ENCODE results near the gene PDGFD.

The PDGFD gene

GRCh38 chr11:104161751-104162450 is 2.0 kb downstream of the PDGFD start:
- no peak overlapping the region for H3K9ac ChIP-seq (ENCODE audit: low read depth, low read length)
- H3K36me3 ChIP-seq (ENCODE audit: control insufficient read depth, insufficient read depth, low read length): no peaks in the 10 kb centered on the region

GRCh38 chr11:104159356-104159755 is 4.6 kb downstream of the PDGFD start:
- H3K4me3 ChIP-seq (ENCODE audit: low read depth, low read length): no peak overlapping the region
- no peaks in the 10 kb centered on the region for H3K27me3 ChIP-seq (ENCODE audit: control insufficient read depth, insufficient read depth, low read length)
- no peaks in the 10 kb centered on the region for H3K4me1 ChIP-seq (ENCODE audit: control insufficient read depth, insufficient read depth, low read length)
- H3K36me3 ChIP-seq (ENCODE audit: control insufficient read depth, insufficient read depth, low read length): no peaks in the 10 kb centered on the region
- no peaks in the 10 kb centered on the region for H3K9me3 ChIP-seq (ENCODE audit: control insufficient read depth, insufficient read depth, low read length)
- H3K9ac ChIP-seq (ENCODE audit: low read depth, low read length): no peak overlapping the region

More at GRCh38 chr11:104161751-104162450, 2.0 kb downstream of the PDGFD start:
- Histone ChIP-seq H3K27me3 (ENCODE audit: control insufficient read depth, insufficient read depth, low read length) (peaks cover 5% of the 10 kb centered on the region), H3K9me3 (ENCODE audit: control insufficient read depth, insufficient read depth, low read length) (no peaks in the 10 kb centered on the region), H3K4me1 (ENCODE audit: control insufficient read depth, insufficient read depth, low read length) (peaks cover 4% of the 10 kb centered on the region), H3K4me3 (ENCODE audit: low read depth, low read length) (no peak overlapping the region)

GRCh38 chr11:104155375-104155774 is 8.6 kb downstream of the PDGFD start:
- H3K4me1 ChIP-seq (ENCODE audit: control insufficient read depth, insufficient read depth, low read length): no peaks in the 10 kb centered on the region
- H3K4me3 ChIP-seq (ENCODE audit: low read depth, low read length): no peak overlapping the region
- H3K36me3 ChIP-seq (ENCODE audit: control insufficient read depth, insufficient read depth, low read length): no peaks in the 10 kb centered on the region
- H3K9ac ChIP-seq (ENCODE audit: low read depth, low read length): no peak overlapping the region
- no peaks in the 10 kb centered on the region for H3K27me3 ChIP-seq (ENCODE audit: control insufficient read depth, insufficient read depth, low read length)
- H3K9me3 ChIP-seq (ENCODE audit: control insufficient read depth, insufficient read depth, low read length): no peaks in the 10 kb centered on the region

- Histone ChIP-seq H3K9ac (ENCODE audit: low read depth, low read length) (no peak overlapping the region), H3K27me3 (ENCODE audit: control insufficient read depth, insufficient read depth, low read length) (no peaks in the 10 kb centered on the region), H3K4me3 (ENCODE audit: low read depth, low read length) (no peak overlapping the region), H3K9me3 (ENCODE audit: control insufficient read depth, insufficient read depth, low read length) (no peaks in the 10 kb centered on the region), H3K36me3 (ENCODE audit: control insufficient read depth, insufficient read depth, low read length) (no peaks in the 10 kb centered on the region), H3K4me1 (ENCODE audit: control insufficient read depth, insufficient read depth, low read length) (no peaks in the 10 kb centered on the region)
Measured at GRCh38 chr11:104154296-104154695, 9.7 kb downstream of the PDGFD start.

- Histone ChIP-seq H3K4me1 (ENCODE audit: control insufficient read depth, insufficient read depth, low read length) (no peaks in the 10 kb centered on the region), H3K36me3 (ENCODE audit: control insufficient read depth, insufficient read depth, low read length) (no peaks in the 10 kb centered on the region), H3K4me3 (ENCODE audit: low read depth, low read length) (no peak overlapping the region)
Measured at GRCh38 chr11:104152941-104153505, 10.9 kb downstream of the PDGFD start.

GRCh38 chr11:104151404-104152204 is 12.3 kb downstream of the PDGFD start:
- H3K9ac ChIP-seq (ENCODE audit: low read depth, low read length): no peak overlapping the region
- H3K36me3 ChIP-seq (ENCODE audit: control insufficient read depth, insufficient read depth, low read length): no peaks in the 10 kb centered on the region
- no peaks in the 10 kb centered on the region for H3K4me1 ChIP-seq (ENCODE audit: control insufficient read depth, insufficient read depth, low read length)
- no peaks in the 10 kb centered on the region for H3K9me3 ChIP-seq (ENCODE audit: control insufficient read depth, insufficient read depth, low read length)
- no peak overlapping the region for H3K4me3 ChIP-seq (ENCODE audit: low read depth, low read length)
- H3K27me3 ChIP-seq (ENCODE audit: control insufficient read depth, insufficient read depth, low read length): no peaks in the 10 kb centered on the region

More at GRCh38 chr11:104152941-104153505, 10.9 kb downstream of the PDGFD start:
- no peaks in the 10 kb centered on the region for H3K27me3 ChIP-seq (ENCODE audit: control insufficient read depth, insufficient read depth, low read length)
- no peak overlapping the region for H3K9ac ChIP-seq (ENCODE audit: low read depth, low read length)
- no peaks in the 10 kb centered on the region for H3K9me3 ChIP-seq (ENCODE audit: control insufficient read depth, insufficient read depth, low read length)

- Histone ChIP-seq H3K4me1 (ENCODE audit: control insufficient read depth, insufficient read depth, low read length) (no peaks in the 10 kb centered on the region), H3K4me3 (ENCODE audit: low read depth, low read length) (no peak overlapping the region), H3K9me3 (ENCODE audit: control insufficient read depth, insufficient read depth, low read length) (no peaks in the 10 kb centered on the region), H3K9ac (ENCODE audit: low read depth, low read length) (no peak overlapping the region), H3K27me3 (ENCODE audit: control insufficient read depth, insufficient read depth, low read length) (no peaks in the 10 kb centered on the region), H3K36me3 (ENCODE audit: control insufficient read depth, insufficient read depth, low read length) (no peaks in the 10 kb centered on the region)
Measured at GRCh38 chr11:104148706-104149105, 15.2 kb downstream of the PDGFD start.

GRCh38 chr11:104148074-104148473 is 15.9 kb downstream of the PDGFD start:
- Histone ChIP-seq H3K27me3 (ENCODE audit: control insufficient read depth, insufficient read depth, low read length) (no peaks in the 10 kb centered on the region), H3K36me3 (ENCODE audit: control insufficient read depth, insufficient read depth, low read length) (no peaks in the 10 kb centered on the region), H3K9me3 (ENCODE audit: control insufficient read depth, insufficient read depth, low read length) (no peaks in the 10 kb centered on the region), H3K9ac (ENCODE audit: low read depth, low read length) (no peak overlapping the region), H3K4me3 (ENCODE audit: low read depth, low read length) (no peak overlapping the region), H3K4me1 (ENCODE audit: control insufficient read depth, insufficient read depth, low read length) (no peaks in the 10 kb centered on the region)

- H3K36me3 ChIP-seq (ENCODE audit: control insufficient read depth, insufficient read depth, low read length): no peaks in the 10 kb centered on the region
- no peak overlapping the region for H3K9ac ChIP-seq (ENCODE audit: low read depth, low read length)
- no peaks in the 10 kb centered on the region for H3K4me1 ChIP-seq (ENCODE audit: control insufficient read depth, insufficient read depth, low read length)
- no peaks in the 10 kb centered on the region for H3K9me3 ChIP-seq (ENCODE audit: control insufficient read depth, insufficient read depth, low read length)
- no peak overlapping the region for H3K4me3 ChIP-seq (ENCODE audit: low read depth, low read length)
- no peaks in the 10 kb centered on the region for H3K27me3 ChIP-seq (ENCODE audit: control insufficient read depth, insufficient read depth, low read length)
Measured at GRCh38 chr11:104146943-104147342, 17.0 kb downstream of the PDGFD start.

GRCh38 chr11:104146421-104146820 is 17.5 kb downstream of the PDGFD start:
- no peaks in the 10 kb centered on the region for H3K27me3 ChIP-seq (ENCODE audit: control insufficient read depth, insufficient read depth, low read length)
- no peaks in the 10 kb centered on the region for H3K36me3 ChIP-seq (ENCODE audit: control insufficient read depth, insufficient read depth, low read length)
- no peaks in the 10 kb centered on the region for H3K4me1 ChIP-seq (ENCODE audit: control insufficient read depth, insufficient read depth, low read length)
- H3K9ac ChIP-seq (ENCODE audit: low read depth, low read length): no peak overlapping the region
- H3K9me3 ChIP-seq (ENCODE audit: control insufficient read depth, insufficient read depth, low read length): no peaks in the 10 kb centered on the region
- H3K4me3 ChIP-seq (ENCODE audit: low read depth, low read length): no peak overlapping the region

GRCh38 chr11:104145062-104145461 is 18.9 kb downstream of the PDGFD start:
- Histone ChIP-seq H3K27me3 (ENCODE audit: control insufficient read depth, insufficient read depth, low read length) (no peaks in the 10 kb centered on the region), H3K9me3 (ENCODE audit: control insufficient read depth, insufficient read depth, low read length) (no peaks in the 10 kb centered on the region), H3K36me3 (ENCODE audit: control insufficient read depth, insufficient read depth, low read length) (no peaks in the 10 kb centered on the region), H3K4me3 (ENCODE audit: low read depth, low read length) (no peak overlapping the region), H3K9ac (ENCODE audit: low read depth, low read length) (no peak overlapping the region), H3K4me1 (ENCODE audit: control insufficient read depth, insufficient read depth, low read length) (no peaks in the 10 kb centered on the region)

GRCh38 chr11:104142698-104143097 is 21.2 kb downstream of the PDGFD start:
- H3K4me1 ChIP-seq (ENCODE audit: control insufficient read depth, insufficient read depth, low read length): no peaks in the 10 kb centered on the region
- no peak overlapping the region for H3K9ac ChIP-seq (ENCODE audit: low read depth, low read length)
- H3K9me3 ChIP-seq (ENCODE audit: control insufficient read depth, insufficient read depth, low read length): no peaks in the 10 kb centered on the region
- H3K4me3 ChIP-seq (ENCODE audit: low read depth, low read length): no peak overlapping the region
- no peaks in the 10 kb centered on the region for H3K36me3 ChIP-seq (ENCODE audit: control insufficient read depth, insufficient read depth, low read length)
- H3K27me3 ChIP-seq (ENCODE audit: control insufficient read depth, insufficient read depth, low read length): no peaks in the 10 kb centered on the region
